GM12873 (cell line): ENCODE measurements around the gene BNC2.

Source experiments
- CTCF ChIP-seq: IDR thresholded peaks from 2 replicates; pipeline ENCODE4 v1.5.1; 2012; ENCODE audit warnings: low read depth, mild to moderate bottlenecking, moderate library complexity, low read length, control low read depth; ENCODE audit not compliant: insufficient read depth; ENCODE audit errors: missing control alignments

Gene BNC2

GRCh38 chr9:16563446-16563845 is 307.0 kb downstream of the BNC2 start:
- no peak for TF ChIP-seq CTCF

GRCh38 chr9:16561121-16561520 is 309.3 kb downstream of the BNC2 start:
- TF ChIP-seq CTCF: no peak

GRCh38 chr9:16559418-16560188 is 310.9 kb downstream of the BNC2 start:
- TF ChIP-seq CTCF: no peak

GRCh38 chr9:16555802-16556201 is 314.7 kb downstream of the BNC2 start:
- no peak for TF ChIP-seq CTCF

- TF ChIP-seq CTCF: no peak
Observed at GRCh38 chr9:16553869-16554540, 316.5 kb downstream of the BNC2 start.

GRCh38 chr9:16552252-16552651 is 318.2 kb downstream of the BNC2 start:
- no peak for TF ChIP-seq CTCF

GRCh38 chr9:16551692-16552091 is 318.8 kb downstream of the BNC2 start:
- TF ChIP-seq CTCF: no peak
